Iris pigment epithelial cell (primary cell): ENCODE measurements around the gene CDON.

ENCODE experiments used
- DNase-seq: peaks from one replicate; pipeline ENCODE4 v3.0.0-alpha.2; 2011; ENCODE audit warnings: low read depth

CDON gene

GRCh38 chr11:125944350-125945010 is 118.2 kb downstream of the CDON start:
- no peak for DNase-seq

- no peak for DNase-seq
Observed at GRCh38 chr11:125943661-125944349, 118.9 kb downstream of the CDON start.

GRCh38 chr11:125942771-125943428 is 119.8 kb downstream of the CDON start:
- DNase-seq: no peak

- peak; percentile 32 for DNase-seq
Observed at GRCh38 chr11:125941619-125942611, 120.8 kb downstream of the CDON start.

GRCh38 chr11:125941267-125941618 is 121.4 kb downstream of the CDON start:
- no peak for DNase-seq

- DNase-seq: no peak
Observed at GRCh38 chr11:125940145-125940544, 122.5 kb downstream of the CDON start.

- no peak for DNase-seq
Observed at GRCh38 chr11:125939081-125939521, 123.6 kb downstream of the CDON start.

- DNase-seq: no peak
Observed at GRCh38 chr11:125938418-125938817, 124.2 kb downstream of the CDON start.

- DNase-seq: no peak
Observed at GRCh38 chr11:125935618-125936199, 127.0 kb downstream of the CDON start.

- no peak for DNase-seq
Observed at GRCh38 chr11:125935056-125935455, 127.6 kb downstream of the CDON start.

GRCh38 chr11:125934473-125934872 is 128.2 kb downstream of the CDON start:
- DNase-seq: no peak

- DNase-seq: no peak
Observed at GRCh38 chr11:125933030-125933813, 129.4 kb downstream of the CDON start.

- no peak for DNase-seq
Observed at GRCh38 chr11:125932301-125932700, 130.4 kb downstream of the CDON start.

GRCh38 chr11:125931668-125932067 is 131.0 kb downstream of the CDON start:
- DNase-seq: no peak

- DNase-seq: no peak
Observed at GRCh38 chr11:125931116-125931515, 131.6 kb downstream of the CDON start.

- no peak for DNase-seq
Observed at GRCh38 chr11:125930076-125930450, 132.6 kb downstream of the CDON start.

GRCh38 chr11:125929445-125930075 is 133.1 kb downstream of the CDON start:
- no peak for DNase-seq

GRCh38 chr11:125926682-125927081 is 136.0 kb downstream of the CDON start:
- DNase-seq: no peak

GRCh38 chr11:125925804-125926203 is 136.9 kb downstream of the CDON start:
- DNase-seq: no peak

GRCh38 chr11:125925247-125925740 is 137.4 kb downstream of the CDON start:
- DNase-seq: no peak
